Measurements from ENCODE around the gene RFTN1.

- TF ChIP-seq CTCF (IDR thresholded peaks at IDR 0.05) (no peak), POLR2A (IDR thresholded peaks at IDR 0.05) (no peak)
Measured at GRCh38 chr3:16419640-16420241, 93.8 kb downstream of the RFTN1 start.
